Stimulated activated CD4-positive, alpha-beta T cell treated with anti-CD3 and anti-CD28 coated beads, Interleukin-2, amount 100 ng/mL, for 24 hours (primary cell): ENCODE data around the gene OSTM1.
"Not testable (repeated sequence)": the region's sequence is repeated elsewhere in the genome, so short reads cannot be mapped to it uniquely, and the experiment has no call there.

Source experiments
- DNase-seq, 2 donors: peaks; one replicate each; pipeline ENCODE4 v3.0.0-alpha.2; 2020

Gene OSTM1

DNA sequence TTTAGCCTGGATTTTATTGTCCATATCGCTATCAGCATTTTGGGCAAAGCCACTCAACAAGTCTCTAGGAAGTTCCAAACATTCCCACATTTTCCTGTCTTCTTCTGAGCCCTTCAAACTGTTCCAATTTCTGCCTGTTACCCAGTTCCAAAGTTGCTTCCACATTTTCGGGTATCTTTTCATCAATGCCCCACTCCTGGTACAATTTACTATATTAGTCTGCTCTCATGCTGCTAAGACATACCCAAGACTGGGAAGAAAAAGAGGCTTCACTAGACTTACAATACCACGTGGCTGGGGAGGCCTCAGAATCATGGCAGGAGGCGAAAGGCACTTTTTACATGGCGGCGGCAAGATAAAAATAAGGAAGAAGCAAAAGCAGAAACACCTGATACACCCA is 58.3 kb downstream of the OSTM1 start:
- not testable (repeated sequence) for DNase-seq

DNA sequence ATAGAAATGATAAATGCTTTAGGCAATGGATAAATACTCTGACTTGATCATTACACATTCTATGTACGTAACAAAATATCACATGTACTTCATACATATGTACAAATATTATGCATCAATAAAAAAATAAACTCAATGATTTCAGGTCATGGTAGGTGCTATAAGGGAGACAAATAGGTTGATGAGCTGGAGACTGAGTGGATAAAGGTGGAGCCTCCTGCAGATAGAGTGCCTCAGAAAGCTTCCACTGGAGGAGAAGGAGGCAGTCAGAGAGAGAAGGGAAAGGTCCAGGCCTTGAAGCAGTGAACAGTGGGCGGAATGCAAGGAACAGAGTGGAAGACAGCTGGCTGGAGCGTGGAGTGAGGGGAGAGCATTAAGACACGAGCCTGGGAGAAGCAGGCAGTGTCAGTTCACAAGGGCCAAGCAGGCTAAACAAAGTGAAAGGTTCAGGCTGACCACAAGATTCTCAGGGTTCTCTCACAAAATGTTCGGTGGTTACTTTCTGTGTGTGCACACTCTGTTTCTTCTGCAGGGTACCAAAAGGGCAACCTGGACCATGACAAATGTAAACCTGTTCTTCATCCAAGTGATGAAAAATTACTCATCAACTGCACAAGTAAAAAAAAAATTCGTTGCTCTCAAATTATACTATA is 60.6 kb downstream of the OSTM1 start:
- DNase-seq = no peak

DNA sequence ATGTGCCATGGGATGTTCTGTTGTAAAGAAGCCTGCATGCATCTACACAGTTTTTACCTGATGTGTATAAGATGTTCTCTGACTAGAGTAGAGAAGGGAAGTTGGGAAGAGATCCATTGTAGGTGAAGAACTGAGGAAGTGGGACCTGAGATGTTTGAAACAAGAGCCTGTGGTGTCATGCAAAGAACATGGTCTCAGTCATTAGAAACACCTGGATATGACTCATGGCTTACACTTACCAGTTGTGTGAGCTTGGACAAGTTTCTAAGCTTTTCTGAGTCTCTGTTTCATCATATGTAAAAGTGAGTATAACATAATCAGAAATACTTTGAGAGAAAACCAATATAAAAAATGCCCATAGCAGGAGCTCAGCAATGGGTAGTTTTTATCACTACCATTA is 64.6 kb downstream of the OSTM1 start:
- no peak for DNase-seq

DNA sequence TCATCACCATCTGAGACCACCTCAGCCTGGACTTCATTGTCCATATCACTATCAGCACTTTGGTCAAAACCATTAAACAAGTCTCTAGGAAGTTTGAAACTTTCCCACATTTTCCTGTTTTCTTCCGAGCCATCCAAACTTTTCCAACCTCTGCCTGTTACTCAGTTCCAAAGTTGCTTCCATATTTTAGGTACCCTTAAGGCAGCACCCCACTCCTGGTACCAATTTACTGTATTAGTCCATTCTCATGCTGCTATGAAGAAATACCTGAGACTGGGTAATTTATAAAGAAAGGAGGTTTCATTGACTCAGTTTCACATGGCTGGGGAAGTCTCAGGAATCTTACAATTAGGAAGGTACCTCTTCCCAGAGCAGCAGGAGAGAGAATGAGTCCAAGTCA is 65.3 kb downstream of the OSTM1 start:
- not testable (repeated sequence) for DNase-seq

DNA sequence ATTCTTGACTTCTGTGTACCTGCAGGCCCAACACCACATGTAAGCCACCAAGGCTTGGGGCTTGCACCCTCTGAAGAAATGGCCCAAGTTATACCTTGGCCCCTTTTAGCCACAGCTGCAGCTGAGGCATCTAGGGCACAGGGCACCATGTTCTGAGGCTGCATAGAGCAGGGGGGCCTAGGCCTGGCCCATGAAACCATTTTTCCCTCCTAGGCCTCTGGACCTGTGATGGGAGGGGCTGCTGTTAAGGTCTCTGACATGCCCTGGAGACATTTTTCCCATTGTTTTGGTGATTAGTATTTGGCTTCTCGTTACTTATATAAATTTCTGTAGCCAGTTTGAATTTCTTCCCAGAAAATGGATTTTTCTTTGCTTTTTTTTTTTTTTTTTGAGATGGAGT is 66.2 kb downstream of the OSTM1 start:
- no peak for DNase-seq

DNA sequence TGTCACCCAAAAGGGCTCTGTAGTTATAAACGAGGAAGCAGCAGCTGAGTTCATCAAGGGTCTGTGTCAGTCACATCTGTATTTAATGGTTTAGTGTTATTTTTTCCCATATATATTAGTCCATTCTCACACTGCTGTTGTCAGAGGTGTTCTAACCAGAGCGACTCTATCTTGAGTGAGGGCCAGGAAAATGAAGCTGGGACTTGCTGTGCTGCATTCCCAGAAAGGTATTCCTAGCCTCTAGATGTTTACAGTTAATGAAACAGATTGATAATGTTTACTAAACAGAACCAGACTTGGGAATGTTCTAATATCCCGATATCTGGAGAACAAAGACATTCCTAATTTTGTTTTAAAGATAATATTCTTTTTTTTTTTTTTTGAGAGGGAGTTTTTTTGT is 68.6 kb downstream of the OSTM1 start:
- DNase-seq = no peak

DNA sequence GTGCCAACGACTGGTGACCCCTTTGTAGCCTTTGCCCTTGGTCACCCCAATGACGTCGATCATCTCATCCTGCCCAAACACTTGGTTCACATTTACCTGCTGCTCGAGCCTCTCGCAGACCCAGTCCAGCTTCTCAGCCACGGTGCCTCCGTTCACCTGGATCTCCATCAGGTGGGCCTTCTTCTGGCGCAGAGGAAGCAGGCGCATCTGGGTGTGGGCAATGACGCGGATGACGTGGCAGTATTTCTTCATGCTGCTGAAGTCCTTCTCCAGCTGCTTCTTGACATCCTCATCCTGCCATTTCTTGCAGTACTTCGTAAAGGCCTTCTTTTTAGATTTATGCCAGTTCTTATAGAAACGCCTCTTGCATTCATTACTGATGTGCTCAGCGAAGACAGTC is 69.7 kb downstream of the OSTM1 start:
- DNase-seq = no peak

DNA sequence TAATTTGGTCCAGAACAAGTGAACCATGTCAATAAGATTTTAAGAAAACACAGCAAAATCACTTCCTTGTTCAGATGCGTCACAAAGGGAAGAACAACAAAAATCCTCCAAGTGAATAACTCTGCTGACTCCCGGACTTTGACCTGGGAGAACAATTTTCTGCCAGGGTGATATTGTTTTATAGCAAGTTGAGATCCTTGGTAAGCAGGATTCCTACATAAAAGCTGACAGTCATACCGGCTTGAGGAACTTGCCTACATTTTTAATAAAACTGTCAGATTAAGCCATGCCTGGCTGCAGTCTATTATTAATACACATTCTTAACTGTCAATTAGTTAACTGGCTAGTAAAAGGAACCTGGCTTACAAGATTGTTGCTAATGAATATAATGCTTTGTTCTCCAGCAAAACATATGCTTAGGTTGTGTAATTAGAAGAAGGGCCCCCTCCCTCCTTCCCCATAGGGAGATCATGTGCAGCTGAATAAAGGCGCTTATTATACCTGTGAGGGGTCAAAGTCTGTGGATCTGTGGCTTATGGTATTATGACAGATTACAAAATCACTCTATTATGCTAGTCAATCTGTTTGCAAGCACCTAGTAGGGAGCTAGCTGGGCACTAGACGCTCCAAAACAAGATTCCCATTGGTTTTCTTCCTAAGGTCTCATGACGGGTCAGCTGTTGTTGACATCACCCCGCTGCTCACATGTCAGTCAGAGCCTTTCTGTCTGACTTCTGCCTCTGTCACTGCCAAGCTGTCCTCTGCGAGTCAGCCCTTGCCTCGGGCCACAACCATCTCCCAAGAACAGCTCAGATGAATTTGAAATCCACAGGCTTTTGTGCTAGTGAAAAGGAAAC is 71.9 kb downstream of the OSTM1 start:
- DNase-seq = no peak

DNA sequence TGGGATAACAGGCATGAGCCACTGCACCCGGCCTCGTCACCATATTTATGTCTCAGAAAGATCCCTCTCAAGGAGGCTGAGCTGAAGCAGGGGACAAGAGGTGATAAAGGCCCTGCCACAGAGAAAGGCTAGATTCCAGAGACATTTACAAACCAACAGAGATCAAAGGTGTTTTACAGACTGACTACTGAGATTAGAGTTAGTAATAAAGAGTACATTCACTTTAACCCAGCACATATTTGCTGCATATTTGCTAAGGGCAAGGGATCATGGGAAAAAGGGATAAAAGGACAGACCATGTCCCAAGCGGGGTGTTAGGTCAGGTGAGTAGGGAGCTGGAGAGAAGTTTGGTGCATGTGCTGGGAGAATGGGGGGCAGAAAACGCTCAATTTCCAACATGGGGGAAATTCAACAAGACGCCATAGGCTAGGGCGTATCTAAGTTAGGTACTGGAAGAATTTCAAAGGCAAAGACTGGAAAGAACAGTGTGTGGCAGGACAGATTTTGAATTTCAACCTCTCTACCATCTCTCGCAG is 72.8 kb downstream of the OSTM1 start:
- no peak for DNase-seq

DNA sequence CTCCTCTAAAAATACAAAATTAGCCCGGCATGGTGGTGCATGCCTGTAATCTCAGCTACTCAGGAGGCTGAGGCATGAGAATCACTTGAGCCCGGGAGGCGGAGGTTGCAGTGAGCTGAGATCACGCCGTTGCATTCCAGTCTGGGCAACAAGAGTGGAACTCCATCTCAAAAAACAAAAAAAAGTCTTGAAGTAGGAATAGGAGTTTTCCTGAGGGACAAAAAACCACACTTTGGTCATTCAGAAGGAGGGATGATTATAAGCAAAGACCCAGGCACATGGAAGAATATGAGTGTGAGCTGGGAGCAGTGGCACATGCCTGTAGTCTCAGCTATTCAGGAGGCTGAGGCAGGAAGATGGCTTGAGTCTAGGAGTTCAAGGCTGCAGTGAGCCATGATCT is 74.3 kb downstream of the OSTM1 start:
- not testable (repeated sequence) for DNase-seq

DNA sequence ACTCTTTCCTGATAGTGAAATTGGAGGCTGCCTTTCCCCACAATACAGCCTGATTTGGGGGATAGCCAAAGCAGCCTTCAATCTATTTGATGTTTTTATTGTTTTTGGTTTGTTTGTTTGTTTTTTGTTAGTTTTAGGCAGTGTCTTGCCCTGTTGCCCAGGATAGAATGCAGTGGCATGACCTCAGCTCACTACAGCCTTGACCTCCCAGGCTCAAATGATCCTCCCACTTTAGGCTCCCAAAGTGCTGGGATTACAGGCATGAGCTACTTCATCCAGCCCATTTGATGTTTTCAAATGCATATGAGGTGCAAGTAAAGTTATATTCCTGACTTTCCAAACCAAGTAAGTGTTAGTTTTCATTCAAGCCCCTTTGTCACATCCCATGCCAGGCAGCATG is 75.2 kb downstream of the OSTM1 start:
- no peak for DNase-seq

DNA sequence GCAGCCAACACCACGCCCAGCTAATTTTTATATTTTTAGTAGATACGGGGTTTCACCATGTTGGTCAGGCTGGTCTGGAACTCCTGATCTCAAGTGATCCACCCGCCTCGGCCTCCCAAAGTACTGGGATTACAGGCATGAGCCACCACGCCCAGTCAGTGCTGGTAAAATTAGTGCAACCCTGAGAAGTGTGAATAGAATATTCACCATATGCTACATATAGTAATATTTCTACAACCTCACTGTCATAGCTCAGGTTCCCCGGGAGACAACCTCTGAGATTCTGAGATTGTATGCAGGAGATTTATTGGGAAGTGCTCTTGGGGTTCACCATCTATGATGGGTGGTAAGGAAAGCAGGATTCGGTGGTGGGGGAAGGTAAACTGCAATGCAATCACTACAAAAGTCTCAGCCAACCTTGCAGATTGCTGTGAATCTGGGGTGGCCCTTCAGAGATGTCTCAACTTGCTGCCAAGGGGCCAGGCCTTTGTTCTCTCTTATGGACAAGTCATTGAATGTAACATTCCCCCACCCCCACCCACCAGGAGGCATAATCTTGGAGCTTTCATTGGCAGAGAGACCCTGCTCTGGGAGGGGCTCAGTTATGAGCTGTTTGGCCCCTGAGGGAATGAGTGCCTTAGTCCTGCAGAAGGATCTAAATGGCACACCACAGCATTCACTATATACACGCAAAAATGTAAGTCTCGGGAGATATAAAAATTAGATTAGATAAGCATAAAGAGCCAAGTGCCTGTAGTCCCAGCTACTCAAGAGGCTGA is 82.6 kb downstream of the OSTM1 start:
- no peak for DNase-seq
